ENCODE data around the gene TRAPPC10.

The TRAPPC10 gene

DNA sequence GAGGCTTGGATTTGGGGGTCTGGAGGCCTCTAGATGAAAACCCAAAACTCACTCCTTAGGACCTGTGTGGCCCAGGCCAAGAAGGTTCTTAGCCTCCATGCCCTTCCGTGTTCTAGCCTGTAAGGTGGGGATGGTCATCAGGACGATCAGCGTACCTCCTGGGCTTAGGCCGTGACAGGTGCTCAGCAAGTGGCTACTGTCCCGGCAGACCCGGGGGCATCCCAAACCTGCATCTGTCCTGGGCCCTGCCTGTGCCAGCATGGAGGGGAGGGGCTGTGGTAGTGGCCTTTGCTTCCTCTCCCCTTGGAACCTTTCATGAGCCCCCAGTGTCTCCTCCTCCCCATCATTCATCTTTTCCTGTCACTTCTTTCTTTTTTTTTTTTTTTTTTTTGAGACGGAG, 22.7 kb upstream of the TRAPPC10 start:
- H3K4me1 ChIP-seq (ENCODE audit: control insufficient read depth in 2 of 2, insufficient read depth in 2 of 2, low read length in 2 of 2): no peaks in the 10 kb centered on the region
- H3K27ac ChIP-seq (ENCODE audit: low read depth in 2 of 2, low read length in 2 of 2): no peak overlapping the region
- H3K9ac ChIP-seq (ENCODE audit: low read depth in 1 of 2, low read length in 2 of 2): no peak overlapping the region

DNA sequence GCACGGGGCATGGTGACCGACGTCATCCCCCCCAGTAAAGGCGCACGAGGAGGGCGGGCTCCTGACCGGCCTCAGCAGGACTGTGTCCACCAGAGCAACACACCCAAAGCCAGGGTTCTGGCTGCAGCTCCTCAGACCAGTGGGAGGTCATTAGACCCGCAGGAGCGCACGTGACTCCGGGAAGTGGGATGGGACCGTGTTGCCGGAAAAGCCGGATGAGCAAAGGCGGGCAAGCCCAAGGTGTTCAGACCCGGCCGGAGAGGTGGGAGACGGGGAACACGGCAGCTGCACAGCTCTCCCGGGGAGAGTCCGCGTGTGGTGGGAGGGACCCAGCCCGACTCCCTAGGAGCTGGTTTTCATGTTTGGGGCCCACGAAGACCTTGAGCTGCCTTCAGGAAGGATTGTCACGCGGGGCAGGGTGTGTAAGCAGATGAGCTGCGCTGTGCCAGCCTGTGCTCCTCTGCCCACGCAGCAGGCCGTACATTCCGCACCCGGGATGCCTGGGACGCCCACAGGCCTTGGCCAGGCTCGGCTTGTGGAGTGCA, 20.6 kb upstream of the TRAPPC10 start:
- H3K9me3 ChIP-seq (ENCODE audit: control insufficient read depth in 2 of 2, low read length in 2 of 2): no peaks in the 10 kb centered on the region
- no peak overlapping the region for H3K4me3 ChIP-seq (ENCODE audit: low read length in 2 of 2)
- H3K9ac ChIP-seq (ENCODE audit: low read depth in 1 of 2, low read length in 2 of 2): no peak overlapping the region
- H3K4me1 ChIP-seq (ENCODE audit: control insufficient read depth in 2 of 2, insufficient read depth in 2 of 2, low read length in 2 of 2): no peaks in the 10 kb centered on the region
- H3K27me3 ChIP-seq (ENCODE audit: control insufficient read depth in 2 of 2, insufficient read depth in 2 of 2, low read length in 2 of 2): peaks cover 0 to 3% of the 10 kb centered on the region in 2 donors
- no peak overlapping the region for H3K27ac ChIP-seq (ENCODE audit: low read depth in 2 of 2, low read length in 2 of 2)
- no peaks in the 10 kb centered on the region for H3K36me3 ChIP-seq (ENCODE audit: control insufficient read depth in 2 of 2, insufficient read depth in 2 of 2, low read length in 2 of 2)

More for the DNA sequence above, 22.7 kb upstream of the TRAPPC10 start:
- H3K36me3 ChIP-seq (ENCODE audit: control insufficient read depth in 2 of 2, insufficient read depth in 2 of 2, low read length in 2 of 2): no peaks in the 10 kb centered on the region
- H3K4me3 ChIP-seq (ENCODE audit: low read length in 2 of 2): no peak overlapping the region
- no peaks in the 10 kb centered on the region for H3K9me3 ChIP-seq (ENCODE audit: control insufficient read depth in 2 of 2, low read length in 2 of 2)
- H3K27me3 ChIP-seq (ENCODE audit: control insufficient read depth in 2 of 2, insufficient read depth in 2 of 2, low read length in 2 of 2): peaks cover 0 to 2% of the 10 kb centered on the region in 2 donors

DNA sequence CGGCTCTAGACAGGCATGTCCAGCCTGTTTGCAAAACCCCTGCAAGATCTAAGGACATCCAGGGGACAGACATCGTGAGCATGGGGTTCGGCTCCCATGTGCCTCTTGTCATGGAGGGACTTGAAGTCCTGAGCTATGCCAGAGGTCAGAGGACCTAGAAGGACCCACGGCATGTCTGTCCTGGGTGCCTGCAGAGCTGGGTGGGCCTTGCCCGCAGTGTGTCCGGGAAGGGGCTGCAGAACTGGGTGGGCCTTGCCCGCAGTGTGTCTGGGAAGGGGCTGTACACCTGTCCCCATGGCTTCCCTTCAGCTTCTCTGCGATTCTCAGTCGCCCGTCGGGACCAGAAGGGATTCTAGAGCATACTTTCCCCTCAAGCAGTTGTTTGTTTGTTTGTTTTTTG, 20.0 kb upstream of the TRAPPC10 start:
- Histone ChIP-seq H3K36me3 (ENCODE audit: control insufficient read depth in 2 of 2, insufficient read depth in 2 of 2, low read length in 2 of 2) (no peaks in the 10 kb centered on the region), H3K27me3 (ENCODE audit: control insufficient read depth in 2 of 2, insufficient read depth in 2 of 2, low read length in 2 of 2) (peaks cover 0 to 3% of the 10 kb centered on the region in 2 donors), H3K9me3 (ENCODE audit: control insufficient read depth in 2 of 2, low read length in 2 of 2) (no peaks in the 10 kb centered on the region), H3K4me3 (ENCODE audit: low read length in 2 of 2) (no peak overlapping the region), H3K27ac (ENCODE audit: low read depth in 2 of 2, low read length in 2 of 2) (no peak overlapping the region), H3K4me1 (ENCODE audit: control insufficient read depth in 2 of 2, insufficient read depth in 2 of 2, low read length in 2 of 2) (no peaks in the 10 kb centered on the region), H3K9ac (ENCODE audit: low read depth in 1 of 2, low read length in 2 of 2) (no peak overlapping the region)

DNA sequence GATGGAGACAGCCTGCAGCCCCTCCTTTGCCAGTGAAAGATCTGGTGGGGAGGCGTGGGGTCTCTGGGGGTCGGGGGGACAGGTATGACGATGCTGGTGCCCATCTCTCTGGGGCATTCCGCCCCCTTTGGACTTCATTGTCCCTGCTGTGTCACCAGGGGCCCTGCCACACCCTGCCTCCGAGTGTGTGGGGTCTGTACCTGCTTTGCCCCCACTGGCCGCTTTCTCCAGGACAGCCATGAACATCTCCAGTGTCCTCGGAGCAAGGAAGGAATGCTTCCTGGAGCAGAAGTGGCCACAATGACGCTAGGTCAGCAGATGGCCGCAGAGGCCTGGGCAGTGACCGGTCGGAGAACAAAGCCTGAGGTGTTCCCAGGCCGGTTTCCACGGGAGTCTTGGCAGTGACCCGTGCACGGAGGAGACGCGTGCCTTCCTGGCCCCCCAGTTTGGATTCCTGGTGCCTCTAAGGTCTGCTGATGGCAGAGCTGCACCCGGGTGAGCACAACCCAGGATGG, 18.6 kb upstream of the TRAPPC10 start:
- H3K27ac ChIP-seq (ENCODE audit: low read depth in 2 of 2, low read length in 2 of 2): no peak overlapping the region
- H3K4me3 ChIP-seq (ENCODE audit: low read length in 2 of 2): no peak overlapping the region
- no peak overlapping the region for H3K9ac ChIP-seq (ENCODE audit: low read depth in 1 of 2, low read length in 2 of 2)
- no peaks in the 10 kb centered on the region for H3K36me3 ChIP-seq (ENCODE audit: control insufficient read depth in 2 of 2, insufficient read depth in 2 of 2, low read length in 2 of 2)
- no peaks in the 10 kb centered on the region for H3K4me1 ChIP-seq (ENCODE audit: control insufficient read depth in 2 of 2, insufficient read depth in 2 of 2, low read length in 2 of 2)
- H3K27me3 ChIP-seq (ENCODE audit: control insufficient read depth in 2 of 2, insufficient read depth in 2 of 2, low read length in 2 of 2): peaks cover 0 to 3% of the 10 kb centered on the region in 2 donors
- H3K9me3 ChIP-seq (ENCODE audit: control insufficient read depth in 2 of 2, low read length in 2 of 2): no peaks in the 10 kb centered on the region

DNA sequence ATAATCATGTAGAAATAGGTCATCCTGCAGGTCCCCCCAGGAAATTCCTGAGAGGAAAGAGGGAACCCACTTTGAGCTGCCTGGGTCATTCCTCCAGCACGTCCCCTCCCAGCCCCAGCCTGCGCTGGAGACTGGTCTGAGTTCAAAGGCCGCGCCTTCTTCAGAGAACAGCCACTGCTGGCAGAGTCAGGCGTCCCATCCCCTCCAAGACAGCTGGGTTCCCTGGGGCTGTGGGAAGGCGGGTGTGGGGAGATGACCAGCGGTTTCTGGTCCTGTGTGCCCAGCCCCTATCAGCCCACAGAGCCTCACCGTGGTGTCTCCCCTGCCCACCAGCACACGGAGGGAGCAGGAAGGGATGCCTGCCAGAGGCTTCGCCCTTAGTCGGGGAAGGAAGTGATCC, 18.0 kb upstream of the TRAPPC10 start:
- no peak overlapping the region for H3K27ac ChIP-seq (ENCODE audit: low read depth in 2 of 2, low read length in 2 of 2)
- peaks cover 0 to 3% of the 10 kb centered on the region in 2 donors for H3K27me3 ChIP-seq (ENCODE audit: control insufficient read depth in 2 of 2, insufficient read depth in 2 of 2, low read length in 2 of 2)
- no peaks in the 10 kb centered on the region for H3K9me3 ChIP-seq (ENCODE audit: control insufficient read depth in 2 of 2, low read length in 2 of 2)
- no peaks in the 10 kb centered on the region for H3K4me1 ChIP-seq (ENCODE audit: control insufficient read depth in 2 of 2, insufficient read depth in 2 of 2, low read length in 2 of 2)
- no peaks in the 10 kb centered on the region for H3K36me3 ChIP-seq (ENCODE audit: control insufficient read depth in 2 of 2, insufficient read depth in 2 of 2, low read length in 2 of 2)
- no peak overlapping the region for H3K4me3 ChIP-seq (ENCODE audit: low read length in 2 of 2)
- H3K9ac ChIP-seq (ENCODE audit: low read depth in 1 of 2, low read length in 2 of 2): no peak overlapping the region

DNA sequence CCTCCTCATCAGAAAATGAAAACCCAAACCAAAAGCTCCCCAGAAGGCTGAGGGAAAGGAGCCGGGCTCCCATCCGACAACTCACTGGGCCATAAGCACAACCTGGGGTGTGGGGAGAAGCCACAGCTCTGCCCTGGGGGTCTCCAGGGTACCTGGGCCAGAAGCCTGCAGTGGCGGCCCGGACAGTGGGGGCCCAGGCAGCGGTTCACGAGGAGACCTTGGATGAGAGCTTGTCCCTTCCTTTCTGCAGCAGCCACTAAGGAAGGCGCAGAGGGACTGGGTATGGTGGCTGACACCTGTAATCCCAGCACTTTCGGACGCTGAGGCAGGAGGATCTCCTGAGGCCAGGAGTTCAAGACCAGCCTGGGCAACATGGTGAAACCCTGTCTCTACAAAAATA, 17.5 kb upstream of the TRAPPC10 start:
- Histone ChIP-seq H3K4me1 (ENCODE audit: control insufficient read depth in 2 of 2, insufficient read depth in 2 of 2, low read length in 2 of 2) (no peaks in the 10 kb centered on the region), H3K4me3 (ENCODE audit: low read length in 2 of 2) (no peak overlapping the region), H3K9ac (ENCODE audit: low read depth in 1 of 2, low read length in 2 of 2) (no peak overlapping the region), H3K36me3 (ENCODE audit: control insufficient read depth in 2 of 2, insufficient read depth in 2 of 2, low read length in 2 of 2) (no peaks in the 10 kb centered on the region), H3K9me3 (ENCODE audit: control insufficient read depth in 2 of 2, low read length in 2 of 2) (no peaks in the 10 kb centered on the region), H3K27me3 (ENCODE audit: control insufficient read depth in 2 of 2, insufficient read depth in 2 of 2, low read length in 2 of 2) (peaks cover 0 to 5% of the 10 kb centered on the region in 2 donors), H3K27ac (ENCODE audit: low read depth in 2 of 2, low read length in 2 of 2) (no peak overlapping the region)

- Histone ChIP-seq H3K27ac (ENCODE audit: low read depth in 2 of 2, low read length in 2 of 2) (no peak overlapping the region), H3K4me1 (ENCODE audit: control insufficient read depth in 2 of 2, insufficient read depth in 2 of 2, low read length in 2 of 2) (no peaks in the 10 kb centered on the region), H3K9ac (ENCODE audit: low read depth in 1 of 2, low read length in 2 of 2) (no peak overlapping the region), H3K36me3 (ENCODE audit: control insufficient read depth in 2 of 2, insufficient read depth in 2 of 2, low read length in 2 of 2) (no peaks in the 10 kb centered on the region), H3K4me3 (ENCODE audit: low read length in 2 of 2) (no peak overlapping the region), H3K27me3 (ENCODE audit: control insufficient read depth in 2 of 2, insufficient read depth in 2 of 2, low read length in 2 of 2) (peaks cover 0 to 5% of the 10 kb centered on the region in 2 donors), H3K9me3 (ENCODE audit: control insufficient read depth in 2 of 2, low read length in 2 of 2) (no peaks in the 10 kb centered on the region)
These were observed 16.5 kb upstream of the TRAPPC10 start for GRCh38 chr21:43995521-43996105.

DNA sequence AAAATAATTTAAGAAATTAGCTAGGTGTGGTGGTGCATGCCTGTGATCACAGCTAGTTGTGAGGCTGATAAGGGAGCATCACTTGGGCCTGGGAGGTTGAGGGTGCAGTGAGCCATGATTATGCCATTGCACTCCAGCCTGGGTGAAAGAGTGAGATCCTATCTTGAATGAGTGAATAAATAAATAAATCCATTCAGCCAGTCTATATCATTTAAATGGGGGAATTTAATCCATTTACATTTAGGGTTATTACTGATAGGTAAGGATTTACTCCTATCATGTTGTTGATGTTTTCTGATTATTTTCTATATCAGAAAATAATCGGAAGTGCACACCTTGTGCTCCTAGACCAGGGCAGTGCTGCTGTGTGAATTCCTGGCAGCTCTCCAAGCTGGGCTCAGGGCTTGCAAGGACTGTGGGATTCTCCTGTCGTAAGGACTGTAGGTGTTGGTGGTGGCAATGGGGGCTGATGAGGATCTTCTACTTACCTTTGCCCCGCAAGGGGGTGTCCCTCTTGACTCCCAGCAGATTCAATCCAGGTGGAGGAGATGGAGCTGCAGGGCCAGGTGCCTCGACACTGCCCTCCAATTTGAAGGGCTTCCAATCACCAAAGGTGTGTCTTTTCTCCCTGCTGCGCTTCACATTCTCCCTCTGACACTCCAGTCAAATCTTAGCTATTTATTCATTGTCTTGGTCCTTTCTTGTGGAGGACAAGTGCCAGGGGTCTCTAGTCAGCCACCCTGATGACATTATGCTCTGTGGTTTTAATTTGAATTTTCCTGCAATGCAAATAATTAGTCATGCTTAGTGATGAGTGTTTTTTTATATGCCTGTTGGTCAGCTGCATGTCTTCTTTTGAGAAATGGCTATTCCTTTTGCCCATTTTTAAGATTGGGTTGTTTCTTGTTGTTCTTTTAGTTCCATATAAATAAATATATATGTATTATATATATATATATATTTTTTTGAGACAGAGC, 14.1 kb upstream of the TRAPPC10 start:
- no peak overlapping the region for H3K9ac ChIP-seq (ENCODE audit: low read depth in 1 of 2, low read length in 2 of 2)
- peaks cover 0 to 5% of the 10 kb centered on the region in 2 donors for H3K27me3 ChIP-seq (ENCODE audit: control insufficient read depth in 2 of 2, insufficient read depth in 2 of 2, low read length in 2 of 2)
- no peak overlapping the region for H3K4me3 ChIP-seq (ENCODE audit: low read length in 2 of 2)
- H3K4me1 ChIP-seq (ENCODE audit: control insufficient read depth in 2 of 2, insufficient read depth in 2 of 2, low read length in 2 of 2): no peaks in the 10 kb centered on the region
- no peaks in the 10 kb centered on the region for H3K36me3 ChIP-seq (ENCODE audit: control insufficient read depth in 2 of 2, insufficient read depth in 2 of 2, low read length in 2 of 2)
- H3K9me3 ChIP-seq (ENCODE audit: control insufficient read depth in 2 of 2, low read length in 2 of 2): no peaks in the 10 kb centered on the region
- H3K27ac ChIP-seq (ENCODE audit: low read depth in 2 of 2, low read length in 2 of 2): no peak overlapping the region

GRCh38 chr21:44000360-44000759, 11.7 kb upstream of the TRAPPC10 start:
- H3K36me3 ChIP-seq (ENCODE audit: control insufficient read depth in 2 of 2, insufficient read depth in 2 of 2, low read length in 2 of 2): no peaks in the 10 kb centered on the region
- H3K27me3 ChIP-seq (ENCODE audit: control insufficient read depth in 2 of 2, insufficient read depth in 2 of 2, low read length in 2 of 2): peaks cover 0 to 5% of the 10 kb centered on the region in 2 donors
- H3K9ac ChIP-seq (ENCODE audit: low read depth in 1 of 2, low read length in 2 of 2): no peak overlapping the region
- no peak overlapping the region for H3K27ac ChIP-seq (ENCODE audit: low read depth in 2 of 2, low read length in 2 of 2)
- no peaks in the 10 kb centered on the region for H3K4me1 ChIP-seq (ENCODE audit: control insufficient read depth in 2 of 2, insufficient read depth in 2 of 2, low read length in 2 of 2)
- H3K9me3 ChIP-seq (ENCODE audit: control insufficient read depth in 2 of 2, low read length in 2 of 2): no peaks in the 10 kb centered on the region
- H3K4me3 ChIP-seq (ENCODE audit: low read length in 2 of 2): no peak overlapping the region

DNA sequence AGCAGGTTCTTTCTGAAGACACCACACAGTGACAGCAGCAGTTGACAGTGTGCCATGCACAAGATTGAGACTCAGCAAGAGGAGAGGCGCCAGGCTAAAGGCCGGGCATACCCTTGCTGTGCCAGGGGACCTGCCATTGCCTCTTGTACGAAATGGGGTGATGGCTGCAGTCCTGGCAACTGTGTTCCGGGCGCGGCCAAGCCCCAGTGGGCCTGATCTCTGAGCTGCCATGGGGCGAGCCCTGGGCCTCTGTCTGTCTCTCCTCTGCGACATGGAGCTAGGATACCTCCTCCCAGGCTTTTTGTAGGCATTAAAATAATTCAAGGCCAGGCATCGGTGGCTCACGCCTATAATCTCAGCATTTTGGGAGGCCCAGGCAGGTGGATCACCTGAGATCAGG, 9.6 kb upstream of the TRAPPC10 start:
- H3K4me3 ChIP-seq (ENCODE audit: low read length in 2 of 2): no peak overlapping the region
- no peaks in the 10 kb centered on the region for H3K36me3 ChIP-seq (ENCODE audit: control insufficient read depth in 2 of 2, insufficient read depth in 2 of 2, low read length in 2 of 2)
- no peak overlapping the region for H3K27ac ChIP-seq (ENCODE audit: low read depth in 2 of 2, low read length in 2 of 2)
- H3K27me3 ChIP-seq (ENCODE audit: control insufficient read depth in 2 of 2, insufficient read depth in 2 of 2, low read length in 2 of 2): peaks cover 0 to 3% of the 10 kb centered on the region in 2 donors
- no peaks in the 10 kb centered on the region for H3K9me3 ChIP-seq (ENCODE audit: control insufficient read depth in 2 of 2, low read length in 2 of 2)
- no peak overlapping the region for H3K9ac ChIP-seq (ENCODE audit: low read depth in 1 of 2, low read length in 2 of 2)
- no peaks in the 10 kb centered on the region for H3K4me1 ChIP-seq (ENCODE audit: control insufficient read depth in 2 of 2, insufficient read depth in 2 of 2, low read length in 2 of 2)

Data from mucosa of rectum (tissue), 2 donors.